ENCODE data around the gene HMX1. TPM values are rescaled to one million over a fixed set of nuclear protein-coding genes. Genes with fewer than 3 reads are reported as not detected.

Gene HMX1
- total RNA-seq, 4 donors from 2014 or later = 0.19 TPM; not detected in 3

DNA sequence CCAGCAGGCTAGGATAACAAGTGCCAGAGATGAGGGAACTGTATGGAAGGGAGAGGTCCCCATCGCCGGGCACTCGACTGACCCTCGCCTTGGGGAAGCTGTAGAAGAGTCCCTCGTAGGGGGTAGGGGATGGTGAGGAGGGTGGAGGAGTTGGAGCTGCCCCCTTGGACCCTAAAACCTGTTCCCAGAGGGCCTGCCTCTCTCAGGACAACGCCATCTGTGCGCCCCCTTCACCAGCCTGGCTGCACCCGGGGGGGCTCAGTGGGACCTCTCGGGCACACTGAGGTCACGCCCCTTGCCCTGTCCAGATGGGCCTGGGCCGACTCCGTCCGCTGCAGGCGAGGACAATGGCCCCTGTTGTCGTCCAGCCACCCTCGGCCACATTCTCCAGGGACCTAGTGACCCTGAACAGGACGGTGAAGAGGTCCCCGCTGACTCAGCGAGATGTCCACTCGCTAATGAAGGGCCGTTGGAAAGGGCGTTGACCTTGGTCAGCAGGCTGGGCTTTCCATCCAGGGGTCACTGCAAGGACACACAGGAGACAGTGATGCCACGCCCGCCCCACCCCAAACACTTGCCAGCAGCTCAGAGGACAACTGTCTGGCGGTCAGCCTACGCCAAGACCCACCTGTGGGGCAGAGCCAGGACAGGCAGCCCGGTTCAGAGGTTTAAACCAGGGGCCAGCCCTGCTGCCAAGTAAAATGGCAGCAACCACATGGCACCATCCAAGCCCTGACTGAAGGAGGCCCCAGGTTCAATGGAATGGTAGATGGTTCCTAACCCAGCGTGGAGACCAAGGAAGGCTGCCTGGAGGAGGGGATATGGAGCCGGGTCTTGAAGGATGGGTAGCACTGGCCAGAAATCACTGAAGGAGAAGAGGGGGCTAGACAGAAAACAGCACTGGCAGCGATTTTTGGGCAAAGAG is 51.2 kb downstream of the HMX1 start:
- Histone ChIP-seq H3K4me1 (no peaks in the 10 kb centered on the region), H3K27me3 (peaks cover 0 to 53% (median 0%) of the 10 kb centered on the region in 4 donors)

DNA sequence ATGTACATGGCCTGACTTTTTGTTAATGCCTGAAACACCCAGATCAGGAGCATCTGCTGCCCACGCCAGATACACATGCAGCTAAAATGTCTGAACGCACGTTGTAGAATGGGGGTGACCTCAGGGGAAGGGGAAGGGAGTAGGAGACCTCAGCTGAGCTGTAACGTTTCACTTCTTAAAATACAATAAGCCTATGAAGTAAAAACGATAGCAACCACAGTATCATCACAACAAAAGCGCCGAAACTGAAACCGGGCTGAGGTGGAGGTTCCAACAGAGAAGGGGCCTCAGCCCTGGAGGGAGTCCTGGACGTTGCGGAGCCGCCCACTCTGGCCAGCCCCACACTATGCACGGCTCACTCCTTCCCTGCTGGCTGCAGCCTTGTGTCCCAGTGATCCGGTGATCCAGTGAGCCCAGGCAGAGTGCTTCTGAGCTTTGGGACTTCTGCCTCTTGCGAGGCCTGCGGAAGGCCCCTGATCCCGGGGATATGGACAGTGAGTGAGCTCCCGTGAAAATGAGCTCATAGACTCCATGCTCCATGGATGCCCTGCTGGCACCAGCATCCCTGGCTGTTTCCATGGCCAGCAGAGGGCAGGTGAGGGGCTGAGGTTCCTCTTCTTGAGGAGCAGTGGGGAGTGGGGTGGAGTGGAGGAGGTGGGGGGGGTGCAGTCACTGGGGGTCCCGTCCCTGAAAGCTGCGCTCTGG is 52.0 kb downstream of the HMX1 start:
- intact Hi-C loops (cut with DNase I) = no loop called here
- no peaks in the 10 kb centered on the region for H3K36me3 ChIP-seq
- no peak for TF ChIP-seq POLR2A (IDR thresholded peaks at IDR 0.05)
- TF ChIP-seq, protein P1, sequence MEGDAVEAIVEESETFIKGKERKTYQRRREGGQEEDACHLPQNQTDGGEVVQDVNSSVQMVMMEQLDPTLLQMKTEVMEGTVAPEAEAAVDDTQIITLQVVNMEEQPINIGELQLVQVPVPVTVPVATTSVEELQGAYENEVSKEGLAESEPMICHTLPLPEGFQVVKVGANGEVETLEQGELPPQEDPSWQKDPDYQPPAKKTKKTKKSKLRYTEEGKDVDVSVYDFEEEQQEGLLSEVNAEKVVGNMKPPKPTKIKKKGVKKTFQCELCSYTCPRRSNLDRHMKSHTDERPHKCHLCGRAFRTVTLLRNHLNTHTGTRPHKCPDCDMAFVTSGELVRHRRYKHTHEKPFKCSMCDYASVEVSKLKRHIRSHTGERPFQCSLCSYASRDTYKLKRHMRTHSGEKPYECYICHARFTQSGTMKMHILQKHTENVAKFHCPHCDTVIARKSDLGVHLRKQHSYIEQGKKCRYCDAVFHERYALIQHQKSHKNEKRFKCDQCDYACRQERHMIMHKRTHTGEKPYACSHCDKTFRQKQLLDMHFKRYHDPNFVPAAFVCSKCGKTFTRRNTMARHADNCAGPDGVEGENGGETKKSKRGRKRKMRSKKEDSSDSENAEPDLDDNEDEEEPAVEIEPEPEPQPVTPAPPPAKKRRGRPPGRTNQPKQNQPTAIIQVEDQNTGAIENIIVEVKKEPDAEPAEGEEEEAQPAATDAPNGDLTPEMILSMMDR (IDR thresholded peaks at IDR 0.05) = no peak
- peaks cover 0 to 53% (median 0%) of the 10 kb centered on the region in 4 donors for H3K27me3 ChIP-seq
- no peak for DNase-seq
- H3K9me3 ChIP-seq = no peaks in the 10 kb centered on the region
- no peak overlapping the region for H3K4me3 ChIP-seq
- no peak overlapping the region for H3K27ac ChIP-seq
- WGBS, 2 donors = 55 to 64% methylated on average over 8 to 10 of the region's 19 CpGs
- no peaks in the 10 kb centered on the region for H3K4me1 ChIP-seq

More for the DNA sequence above, 51.2 kb downstream of the HMX1 start:
- H3K36me3 ChIP-seq = no peaks in the 10 kb centered on the region
- intact Hi-C loops (cut with DNase I) = no loop called here
- TF ChIP-seq, protein P1 (IDR thresholded peaks at IDR 0.05) = no peak
- TF ChIP-seq POLR2A (IDR thresholded peaks at IDR 0.05) = no peak
- H3K27ac ChIP-seq = no peak overlapping the region
- no peaks in the 10 kb centered on the region for H3K9me3 ChIP-seq
- no peak for DNase-seq
- WGBS, 2 donors = 74 to 82% methylated on average over 5 to 14 of the region's 30 CpGs
- no peak overlapping the region for H3K4me3 ChIP-seq

DNA sequence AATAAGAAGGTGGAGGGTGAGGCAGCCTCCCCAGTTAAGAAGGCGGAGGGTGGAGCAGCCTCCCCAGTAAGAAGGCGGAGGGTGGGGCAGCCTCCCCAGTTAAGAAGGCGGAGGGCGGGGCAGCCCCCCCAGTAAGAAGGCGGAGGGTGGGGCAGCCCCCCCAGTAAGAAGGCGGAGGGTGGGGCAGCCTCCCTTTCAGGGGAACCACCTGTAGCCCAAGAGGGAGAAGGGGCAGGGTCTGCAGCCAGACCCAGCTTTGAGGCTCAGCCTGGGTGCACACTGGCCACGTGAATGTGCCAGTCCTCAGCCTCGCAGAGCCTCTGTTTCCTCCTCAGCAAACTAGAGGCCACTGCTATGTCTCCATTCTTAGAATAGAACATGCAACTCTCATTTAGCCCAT is 52.6 kb downstream of the HMX1 start:
- H3K36me3 ChIP-seq = no peaks in the 10 kb centered on the region
- TF ChIP-seq, protein P1 (IDR thresholded peaks at IDR 0.05) = no peak
- no peak for TF ChIP-seq POLR2A (IDR thresholded peaks at IDR 0.05)
- H3K27me3 ChIP-seq = peaks cover 0 to 50% (median 0%) of the 10 kb centered on the region in 4 donors
- no peaks in the 10 kb centered on the region for H3K9me3 ChIP-seq
- H3K27ac ChIP-seq = no peak overlapping the region
- no peaks in the 10 kb centered on the region for H3K4me1 ChIP-seq
- H3K4me3 ChIP-seq = no peak overlapping the region
- DNase-seq = no peak
- WGBS, 2 donors = 43 to 66% methylated on average over 1 to 6 of the region's 8 CpGs
- intact Hi-C loops (cut with DNase I) = no loop called here

DNA sequence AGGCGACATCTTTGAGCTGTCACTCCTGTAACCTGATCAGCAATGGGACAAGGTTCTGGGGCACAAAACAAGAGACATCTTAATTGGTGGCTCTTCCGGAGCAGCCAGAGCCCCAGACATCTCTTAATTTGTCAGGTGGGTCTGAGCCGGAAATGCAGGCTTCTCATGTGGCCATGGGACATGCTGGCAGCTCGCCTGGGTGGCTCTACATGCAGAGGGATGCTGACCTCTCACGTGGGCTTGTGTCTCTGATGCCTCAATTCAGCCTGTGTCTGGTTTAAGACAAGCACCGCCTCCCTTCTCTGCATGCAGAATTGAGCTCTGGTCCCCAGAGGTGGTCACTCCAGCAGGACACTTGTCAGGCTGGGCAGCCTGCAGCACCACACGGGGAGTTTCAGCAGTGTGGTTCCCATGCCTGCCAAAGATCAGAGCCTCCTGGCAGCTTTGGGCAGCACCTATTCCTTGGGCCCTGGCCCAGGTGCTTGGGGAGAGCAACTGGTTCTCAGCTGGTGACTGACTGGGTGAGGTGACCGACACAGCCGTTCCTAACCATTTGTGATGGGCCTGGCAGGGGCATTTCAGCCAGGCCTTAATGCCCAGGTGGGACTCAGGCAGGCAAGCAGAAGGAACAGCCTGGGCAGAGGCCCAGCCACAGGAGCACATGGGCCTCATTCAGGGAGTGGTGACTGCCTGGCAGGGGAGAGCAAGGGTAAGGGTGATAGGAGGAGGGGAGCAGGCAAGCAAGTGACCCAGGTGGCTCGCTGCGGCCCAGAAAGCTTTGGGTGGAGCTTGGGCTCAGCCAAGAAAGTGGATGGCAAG is 53.4 kb downstream of the HMX1 start:
- WGBS, 2 donors = 53 to 55% methylated on average over 5 to 6 of the region's 11 CpGs
- Histone ChIP-seq H3K4me1 (no peaks in the 10 kb centered on the region), H3K27me3 (peaks cover 0 to 47% (median 0%) of the 10 kb centered on the region in 4 donors), H3K36me3 (no peaks in the 10 kb centered on the region), H3K9me3 (no peaks in the 10 kb centered on the region), H3K4me3 (no peak overlapping the region), H3K27ac (no peak overlapping the region)
- intact Hi-C loops (cut with DNase I) = no loop called here
- no peak for DNase-seq
- TF ChIP-seq POLR2A (IDR thresholded peaks at IDR 0.05) = no peak
- TF ChIP-seq, protein P1 (IDR thresholded peaks at IDR 0.05) = no peak
